Epithelial cell of esophagus (primary cell): Measurements from ENCODE around the gene EEF1AKMT3.

Experiments
- DNase-seq: peaks from one replicate; pipeline ENCODE4 v3.0.0; 2010; ENCODE audit warnings: low read depth
- H3K4me3 ChIP-seq: 2 replicates; pipeline ENCODE4 v1.5.1; 2011; ENCODE audit warnings: mild to moderate bottlenecking, low read length, control low read depth
- TF ChIP-seq, protein P1 (sequence below): IDR thresholded peaks from 2 replicates; pipeline ENCODE4 v1.5.1; 2011; ENCODE audit warnings: low read depth, mild to moderate bottlenecking, low read length, control low read depth, inconsistent platforms; ENCODE audit not compliant: insufficient read depth; ENCODE audit errors: missing control alignments

Gene EEF1AKMT3

GRCh38 chr12:57764662-57765002 is 7.8 kb upstream of the EEF1AKMT3 start:
- DNase-seq: no peak
- H3K4me3 ChIP-seq: peak overlapping the region; percentile 53
- TF ChIP-seq, protein P1, sequence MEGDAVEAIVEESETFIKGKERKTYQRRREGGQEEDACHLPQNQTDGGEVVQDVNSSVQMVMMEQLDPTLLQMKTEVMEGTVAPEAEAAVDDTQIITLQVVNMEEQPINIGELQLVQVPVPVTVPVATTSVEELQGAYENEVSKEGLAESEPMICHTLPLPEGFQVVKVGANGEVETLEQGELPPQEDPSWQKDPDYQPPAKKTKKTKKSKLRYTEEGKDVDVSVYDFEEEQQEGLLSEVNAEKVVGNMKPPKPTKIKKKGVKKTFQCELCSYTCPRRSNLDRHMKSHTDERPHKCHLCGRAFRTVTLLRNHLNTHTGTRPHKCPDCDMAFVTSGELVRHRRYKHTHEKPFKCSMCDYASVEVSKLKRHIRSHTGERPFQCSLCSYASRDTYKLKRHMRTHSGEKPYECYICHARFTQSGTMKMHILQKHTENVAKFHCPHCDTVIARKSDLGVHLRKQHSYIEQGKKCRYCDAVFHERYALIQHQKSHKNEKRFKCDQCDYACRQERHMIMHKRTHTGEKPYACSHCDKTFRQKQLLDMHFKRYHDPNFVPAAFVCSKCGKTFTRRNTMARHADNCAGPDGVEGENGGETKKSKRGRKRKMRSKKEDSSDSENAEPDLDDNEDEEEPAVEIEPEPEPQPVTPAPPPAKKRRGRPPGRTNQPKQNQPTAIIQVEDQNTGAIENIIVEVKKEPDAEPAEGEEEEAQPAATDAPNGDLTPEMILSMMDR: no peak

DNA sequence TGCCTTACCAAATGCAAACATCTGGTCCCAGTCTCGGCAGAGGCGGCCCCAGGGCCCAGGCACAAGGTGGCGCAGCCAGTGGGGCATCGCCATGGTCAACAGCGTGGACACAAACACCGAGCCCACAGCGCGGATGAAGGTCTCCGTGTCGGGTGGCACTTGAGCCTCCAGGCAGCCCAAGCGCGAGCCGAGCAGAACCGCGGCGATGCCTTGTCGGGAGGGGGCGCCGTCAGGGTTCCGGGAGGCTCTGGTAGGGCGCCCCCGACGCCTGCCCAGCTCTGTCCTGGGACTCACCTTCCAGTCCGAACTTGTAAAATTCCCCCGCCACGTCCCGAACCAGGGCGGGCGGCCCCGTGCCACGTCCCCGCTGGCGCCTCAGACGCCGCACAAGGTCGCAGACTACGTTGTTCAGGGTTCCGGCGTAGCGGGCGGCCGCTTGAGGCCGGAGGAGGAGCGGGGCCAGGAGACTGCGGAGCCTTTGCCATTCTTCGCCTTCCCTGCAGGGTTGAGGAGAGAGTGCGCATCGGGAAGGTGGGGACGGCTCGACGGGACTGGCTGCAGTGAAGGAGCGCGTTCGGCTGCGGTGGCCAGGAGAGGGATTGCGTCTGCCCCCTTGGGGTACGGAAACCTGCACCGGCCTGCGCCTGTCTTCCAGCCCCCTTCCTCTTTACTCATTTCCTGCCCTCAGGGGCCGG is 7.3 kb upstream of the EEF1AKMT3 start:
- peak; percentile 86 for DNase-seq
- peak overlapping the region; percentile 53 for H3K4me3 ChIP-seq
- TF ChIP-seq, protein P1: peak; percentile 31

- peak; percentile 24 for DNase-seq
- H3K4me3 ChIP-seq: peak overlapping the region; percentile 53
- TF ChIP-seq, protein P1: no peak
Measured at GRCh38 chr12:57765698-57766463, 6.5 kb upstream of the EEF1AKMT3 start.

- TF ChIP-seq, protein P1: no peak
- DNase-seq: peak; percentile 78
- H3K4me3 ChIP-seq: peak within 1 kb of the TSS; percentile 53
Measured at GRCh38 chr12:57766464-57767304, 5.7 kb upstream of the EEF1AKMT3 start, which contains the start of gene CYP27B1. Gene CYP27B1 (minus strand): TSS chr12:57767078. CDS start chr12:57767041, 37 bp downstream.

DNA sequence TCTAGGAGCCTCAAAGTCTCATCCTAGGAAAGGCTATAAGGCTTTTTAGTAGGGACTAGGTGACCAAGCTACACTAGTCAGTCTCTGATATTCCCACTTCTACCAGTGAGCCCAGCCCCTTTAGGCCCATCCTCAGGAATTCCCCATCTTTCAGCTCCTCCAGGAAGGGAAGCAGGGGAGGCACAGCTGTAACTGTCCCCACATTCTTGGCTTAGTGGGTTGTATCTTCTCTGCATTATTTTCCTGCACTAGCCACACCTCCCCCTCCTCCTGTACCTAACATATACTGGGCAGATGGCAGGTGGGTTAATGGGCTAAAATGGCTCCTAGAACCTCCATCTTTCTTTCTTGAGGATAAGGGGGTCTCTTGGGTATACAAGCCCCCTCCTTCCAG is 5.1 kb upstream of the EEF1AKMT3 start:
- no peak overlapping the region for H3K4me3 ChIP-seq
- TF ChIP-seq, protein P1: no peak
- DNase-seq: no peak

DNA sequence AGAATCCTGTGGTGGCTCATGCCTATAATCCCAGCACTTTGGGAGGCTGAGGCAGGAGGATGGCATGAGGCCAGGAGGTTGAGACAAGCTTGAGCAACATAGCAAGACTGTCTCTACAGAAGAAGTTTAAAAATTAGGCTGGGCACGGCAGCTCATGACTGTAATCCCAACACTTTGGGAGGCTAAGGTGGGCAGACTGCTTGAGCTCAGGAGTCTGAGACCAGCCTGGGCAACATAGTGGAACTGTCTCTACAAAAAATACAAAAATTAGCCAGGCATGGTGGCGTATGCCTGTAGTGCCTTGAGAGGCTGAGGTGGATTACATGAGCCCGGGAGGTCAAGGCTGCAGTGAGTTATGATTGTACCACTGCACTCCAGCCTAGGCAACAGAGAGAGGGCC is 4.5 kb upstream of the EEF1AKMT3 start:
- no peak overlapping the region for H3K4me3 ChIP-seq
- TF ChIP-seq, protein P1: no peak

More for the DNA sequence above, 4.5 kb upstream of the EEF1AKMT3 start:
- no peak for DNase-seq
